B cell (primary cell): Measurements from ENCODE around the gene ITPR2.

Source experiments
- CTCF ChIP-seq: fragments of 200-600 bp; IDR thresholded peaks from one replicate; pipeline ENCODE4 v1.8.0; 2022; ENCODE audit warnings: antibody characterized with exemption, mild to moderate bottlenecking
- EZH2 ChIP-seq: IDR thresholded peaks from 2 replicates; pipeline ENCODE4 v1.6.1; 2012; ENCODE audit warnings: borderline replicate concordance, low read depth, mild to moderate bottlenecking, moderate library complexity, low read length; ENCODE audit not compliant: insufficient read depth, poor library complexity, severe bottlenecking

- TF ChIP-seq CTCF (no peak), EZH2 (no peak)
These were observed 39.0 kb upstream of the ITPR2 start for GRCh38 chr12:26871985-26872384.
